ENCODE measurements around the gene ZBTB39.
"Not testable (repeated sequence)": the region's sequence is repeated elsewhere in the genome, so short reads cannot be mapped to it uniquely, and the experiment has no call there.

The ZBTB39 gene

DNA sequence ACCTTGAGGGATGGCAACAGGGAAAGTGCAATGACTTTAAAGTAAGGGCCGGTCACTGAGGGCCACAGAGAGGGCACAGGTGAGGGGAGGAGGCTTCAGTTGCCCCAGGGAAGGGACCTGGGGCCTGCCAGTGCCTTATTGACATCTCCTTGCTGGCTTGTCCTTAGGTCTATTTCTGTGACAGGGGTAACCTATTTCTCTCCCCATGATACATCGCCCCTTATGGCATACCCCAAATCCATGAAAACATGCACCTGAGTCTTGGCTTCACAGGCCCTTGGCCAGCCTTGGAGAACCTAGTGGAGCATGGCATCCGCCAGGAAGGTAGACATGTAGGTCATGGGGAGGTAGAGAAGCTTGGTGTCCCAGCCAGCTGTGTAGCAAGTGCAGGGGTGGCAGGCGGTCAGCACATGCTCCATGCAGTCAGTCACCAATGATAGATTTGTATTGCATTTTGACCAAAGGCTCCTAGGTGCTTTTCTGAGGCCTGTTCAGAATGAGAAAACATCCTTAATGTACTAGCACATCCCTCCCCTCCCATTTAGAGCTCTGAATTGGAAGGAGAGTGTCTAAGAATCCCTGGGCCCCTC, 25.3 kb downstream of the ZBTB39 start:
- in situ Hi-C loops (cut with HindIII; ENCODE audit: low sequenced_read_pairs): no loop called here
- TF ChIP-seq, protein P1, sequence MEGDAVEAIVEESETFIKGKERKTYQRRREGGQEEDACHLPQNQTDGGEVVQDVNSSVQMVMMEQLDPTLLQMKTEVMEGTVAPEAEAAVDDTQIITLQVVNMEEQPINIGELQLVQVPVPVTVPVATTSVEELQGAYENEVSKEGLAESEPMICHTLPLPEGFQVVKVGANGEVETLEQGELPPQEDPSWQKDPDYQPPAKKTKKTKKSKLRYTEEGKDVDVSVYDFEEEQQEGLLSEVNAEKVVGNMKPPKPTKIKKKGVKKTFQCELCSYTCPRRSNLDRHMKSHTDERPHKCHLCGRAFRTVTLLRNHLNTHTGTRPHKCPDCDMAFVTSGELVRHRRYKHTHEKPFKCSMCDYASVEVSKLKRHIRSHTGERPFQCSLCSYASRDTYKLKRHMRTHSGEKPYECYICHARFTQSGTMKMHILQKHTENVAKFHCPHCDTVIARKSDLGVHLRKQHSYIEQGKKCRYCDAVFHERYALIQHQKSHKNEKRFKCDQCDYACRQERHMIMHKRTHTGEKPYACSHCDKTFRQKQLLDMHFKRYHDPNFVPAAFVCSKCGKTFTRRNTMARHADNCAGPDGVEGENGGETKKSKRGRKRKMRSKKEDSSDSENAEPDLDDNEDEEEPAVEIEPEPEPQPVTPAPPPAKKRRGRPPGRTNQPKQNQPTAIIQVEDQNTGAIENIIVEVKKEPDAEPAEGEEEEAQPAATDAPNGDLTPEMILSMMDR (IDR thresholded peaks at IDR 0.05; ENCODE audit: low read depth, low read length, missing control alignments): no peak
- no peak for DNase-seq (ENCODE audit: low read depth)

DNA sequence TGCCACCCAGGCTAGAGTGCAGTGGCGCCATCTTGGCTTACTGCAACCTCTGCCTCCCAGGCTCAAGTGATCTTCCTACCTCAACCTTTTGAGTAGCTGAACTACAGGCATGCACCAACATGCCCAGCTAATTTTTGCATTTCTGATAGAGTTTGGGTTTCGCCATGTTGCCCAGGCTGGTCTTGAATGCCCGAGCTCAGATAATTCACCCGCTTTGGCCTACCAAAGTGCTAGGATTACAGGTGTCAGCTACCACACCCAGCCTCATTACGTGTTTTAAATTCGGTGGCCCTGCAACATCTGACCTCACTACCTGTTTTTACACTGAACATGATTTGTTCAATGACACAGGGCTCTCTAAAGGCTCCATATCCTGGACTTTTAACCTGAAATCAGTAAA, 26.1 kb downstream of the ZBTB39 start:
- in situ Hi-C loops (cut with HindIII; ENCODE audit: low sequenced_read_pairs): no loop called here
- TF ChIP-seq, protein P1 (IDR thresholded peaks at IDR 0.05; ENCODE audit: low read depth, low read length, missing control alignments): no peak
- H3K4me3 ChIP-seq (ENCODE audit: low read depth, low read length): no peak overlapping the region
- no peak for DNase-seq (ENCODE audit: low read depth)

More for the DNA sequence above, 25.3 kb downstream of the ZBTB39 start:
- no peak overlapping the region for H3K4me3 ChIP-seq (ENCODE audit: low read depth, low read length)

- TF ChIP-seq, protein P1 (IDR thresholded peaks at IDR 0.05; ENCODE audit: low read depth, low read length, missing control alignments): no peak
- in situ Hi-C loops (cut with HindIII; ENCODE audit: low sequenced_read_pairs): no loop called here
- no peak for DNase-seq (ENCODE audit: low read depth)
- H3K4me3 ChIP-seq (ENCODE audit: low read depth, low read length): no peak overlapping the region
Measured at GRCh38 chr12:56979628-56980027, 26.7 kb downstream of the ZBTB39 start.

GRCh38 chr12:56978397-56979138, 27.8 kb downstream of the ZBTB39 start:
- no peak for DNase-seq (ENCODE audit: low read depth)
- TF ChIP-seq, protein P1 (IDR thresholded peaks at IDR 0.05; ENCODE audit: low read depth, low read length, missing control alignments): no peak
- in situ Hi-C loops (cut with HindIII; ENCODE audit: low sequenced_read_pairs): no loop called here
- H3K4me3 ChIP-seq (ENCODE audit: low read depth, low read length): no peak overlapping the region

- H3K4me3 ChIP-seq (ENCODE audit: low read depth, low read length); in situ Hi-C loops (cut with HindIII; ENCODE audit: low sequenced_read_pairs); DNase-seq (ENCODE audit: low read depth): not testable (repeated sequence)
Measured at GRCh38 chr12:56977361-56977760, 29.0 kb downstream of the ZBTB39 start.

DNA sequence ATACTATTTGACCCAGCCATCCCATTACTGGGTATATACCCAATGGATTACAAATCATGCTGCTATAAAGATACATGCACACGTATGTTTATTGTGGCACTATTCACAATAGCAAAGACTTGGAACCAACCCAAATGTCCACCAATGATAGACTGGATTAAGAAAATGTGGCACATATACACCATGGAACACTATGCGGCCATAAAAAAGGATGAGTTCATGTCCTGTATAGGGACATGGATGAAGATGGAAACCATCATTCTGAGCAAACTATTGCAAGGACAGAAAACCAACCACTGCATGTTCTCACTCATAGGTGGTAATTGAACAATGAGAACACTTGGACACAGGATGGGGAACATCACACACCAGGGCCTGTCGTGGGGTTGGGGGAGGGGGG, 32.1 kb downstream of the ZBTB39 start:
- in situ Hi-C loops (cut with HindIII; ENCODE audit: low sequenced_read_pairs); H3K4me3 ChIP-seq (ENCODE audit: low read depth, low read length): not testable (repeated sequence)

DNA sequence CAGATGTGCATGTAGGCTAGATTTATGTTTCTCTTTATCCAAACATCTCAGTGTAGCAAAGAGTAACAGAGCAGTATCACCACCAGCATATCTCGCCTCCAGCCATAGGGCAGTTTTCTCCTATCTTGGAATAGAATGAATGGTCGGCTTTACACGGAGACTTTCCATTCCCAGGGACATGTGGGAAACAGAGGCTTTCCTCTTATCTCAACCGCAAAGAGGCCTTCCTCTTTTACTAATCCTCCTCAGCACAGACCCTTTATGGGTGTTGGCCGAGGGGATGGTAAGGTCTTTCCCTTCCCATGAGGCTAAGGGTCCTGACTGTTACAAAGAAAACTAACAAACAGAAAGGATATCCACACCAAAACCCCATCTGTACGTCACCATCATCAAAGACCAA, 37.4 kb downstream of the ZBTB39 start:
- in situ Hi-C loops (cut with HindIII; ENCODE audit: low sequenced_read_pairs); H3K4me3 ChIP-seq (ENCODE audit: low read depth, low read length); DNase-seq (ENCODE audit: low read depth): not testable (repeated sequence)

More for the DNA sequence above, 32.1 kb downstream of the ZBTB39 start:
- DNase-seq (ENCODE audit: low read depth): not testable (repeated sequence)

DNA sequence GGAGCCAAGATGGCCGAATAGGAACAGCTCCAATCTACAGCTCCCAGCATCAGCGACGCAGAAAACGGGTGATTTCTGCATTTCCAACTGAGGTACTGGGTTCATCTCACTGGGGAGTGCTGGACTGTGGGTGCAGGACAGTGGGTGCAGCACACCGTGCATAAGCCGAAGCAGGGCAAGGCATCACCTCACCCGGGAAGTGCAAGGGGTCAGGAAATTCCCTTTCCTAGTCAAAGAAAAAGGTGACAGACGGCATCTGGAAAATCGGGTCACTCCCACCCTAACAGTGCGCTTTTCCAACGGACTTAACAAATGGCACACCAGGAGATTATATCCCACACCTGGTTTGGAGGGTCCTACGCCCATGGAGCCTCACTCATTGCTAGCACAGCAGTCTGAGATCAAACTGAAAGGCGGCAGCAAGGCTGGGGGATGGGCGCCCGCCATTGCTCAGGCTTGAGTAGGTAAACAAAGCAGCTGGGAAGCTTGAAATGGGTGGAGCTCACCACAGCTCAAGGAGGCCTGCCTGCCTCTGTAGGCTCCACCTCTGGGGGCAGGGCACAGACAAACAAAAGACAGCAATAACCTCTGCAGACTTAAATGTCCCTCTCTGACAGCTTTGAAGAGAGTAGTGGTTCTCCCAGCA, 40.2 kb downstream of the ZBTB39 start:
- in situ Hi-C loops (cut with HindIII; ENCODE audit: low sequenced_read_pairs); DNase-seq (ENCODE audit: low read depth); H3K4me3 ChIP-seq (ENCODE audit: low read depth, low read length): not testable (repeated sequence)

DNA sequence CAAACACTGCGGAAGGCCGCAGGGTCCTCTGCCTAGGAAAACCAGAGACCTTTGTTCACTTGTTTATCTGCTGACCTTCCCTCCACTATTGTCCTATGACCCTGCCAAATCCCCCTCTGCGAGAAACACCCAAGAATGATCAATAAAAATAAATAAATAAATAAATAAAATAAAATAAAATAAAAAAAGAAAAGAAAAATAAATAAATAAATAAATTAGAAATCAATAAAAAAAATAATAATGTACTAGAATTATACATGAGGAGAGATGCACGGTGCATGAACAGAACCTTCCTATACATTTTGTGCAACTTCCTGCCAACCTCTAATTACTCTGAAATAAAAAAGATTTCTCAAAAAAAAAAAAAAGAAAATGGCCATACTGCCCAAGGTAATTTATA, 41.2 kb downstream of the ZBTB39 start:
- DNase-seq (ENCODE audit: low read depth); H3K4me3 ChIP-seq (ENCODE audit: low read depth, low read length); in situ Hi-C loops (cut with HindIII; ENCODE audit: low sequenced_read_pairs): not testable (repeated sequence)

DNA sequence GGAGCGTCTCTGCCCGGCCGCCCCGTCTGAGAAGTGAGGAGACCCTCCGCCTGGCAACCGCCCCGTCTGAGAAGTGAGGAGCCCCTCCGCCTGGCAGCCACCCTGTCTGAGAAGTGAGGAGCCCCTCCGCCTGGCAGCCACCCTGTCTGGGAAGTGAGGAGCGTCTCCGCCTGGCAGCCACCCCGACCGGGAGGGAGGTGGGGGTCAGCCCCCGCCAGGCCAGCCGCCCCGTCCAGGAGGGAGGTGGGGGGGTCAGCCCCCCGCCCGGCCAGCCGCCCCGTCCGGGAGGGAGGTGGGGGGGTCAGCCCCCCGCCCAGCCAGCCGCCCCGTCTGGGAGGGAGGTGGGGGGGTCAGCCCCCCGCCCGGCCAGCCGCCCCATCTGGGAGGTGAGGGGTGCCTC, 42.8 kb downstream of the ZBTB39 start:
- H3K4me3 ChIP-seq (ENCODE audit: low read depth, low read length); DNase-seq (ENCODE audit: low read depth); in situ Hi-C loops (cut with HindIII; ENCODE audit: low sequenced_read_pairs): not testable (repeated sequence)

DNA sequence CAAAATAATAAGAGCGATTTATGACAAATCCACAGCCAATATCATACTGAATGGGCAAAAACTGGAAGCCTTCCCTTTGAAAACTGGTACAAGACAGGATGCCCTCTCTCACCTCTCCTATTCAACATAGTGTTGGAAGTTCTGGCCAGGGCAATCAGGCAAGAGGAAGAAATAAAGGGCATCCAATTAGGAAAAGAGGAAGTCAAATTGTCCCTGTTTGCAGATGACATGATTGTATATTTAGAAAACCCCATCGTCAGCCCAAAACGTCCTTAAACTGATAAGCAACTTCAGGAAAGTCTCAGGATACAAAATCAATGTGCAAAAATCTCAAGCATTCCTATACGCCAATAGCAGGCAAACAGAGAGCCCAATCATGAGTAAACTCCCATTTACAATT, 44.1 kb downstream of the ZBTB39 start:
- in situ Hi-C loops (cut with HindIII; ENCODE audit: low sequenced_read_pairs); DNase-seq (ENCODE audit: low read depth): not testable (repeated sequence)

More for the DNA sequence above, 44.1 kb downstream of the ZBTB39 start:
- H3K4me3 ChIP-seq (ENCODE audit: low read depth, low read length): not testable (repeated sequence)
